ENCODE results near the gene PPP2R5C.

Gene PPP2R5C

DNA sequence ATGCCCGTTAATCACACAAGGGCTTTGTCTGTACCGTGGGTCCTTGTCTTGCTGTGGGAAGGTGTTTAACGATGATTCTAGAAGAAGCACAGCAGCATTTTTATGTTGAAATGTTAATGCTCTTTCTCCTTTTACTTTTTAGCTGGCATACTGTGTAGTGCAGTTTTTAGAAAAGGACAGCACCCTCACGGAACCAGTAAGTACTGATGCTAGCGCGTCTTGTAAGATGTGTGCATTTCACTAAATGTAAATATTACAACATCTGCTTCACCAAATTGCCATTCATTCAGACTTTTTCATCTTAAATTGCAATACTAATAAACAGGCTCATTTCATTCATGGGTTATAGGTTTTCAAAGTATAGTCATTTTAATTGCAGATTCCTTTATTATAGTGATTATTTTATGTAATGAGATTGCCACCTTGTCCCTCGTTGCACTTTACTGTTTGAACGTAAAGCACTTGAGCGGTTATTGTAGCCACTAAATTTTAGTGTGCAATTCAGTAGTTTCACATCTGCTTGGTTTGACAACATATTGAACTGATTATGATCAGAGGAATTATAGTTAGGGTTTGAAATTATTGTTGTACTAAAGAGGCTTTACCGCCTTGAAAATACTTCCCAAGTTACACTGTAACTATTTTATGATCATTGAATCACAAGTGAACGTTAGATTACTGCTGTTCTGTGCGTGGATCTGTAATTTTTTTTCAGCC is 133.0 kb downstream of the PPP2R5C start:
- DNase-seq = no peak

DNA sequence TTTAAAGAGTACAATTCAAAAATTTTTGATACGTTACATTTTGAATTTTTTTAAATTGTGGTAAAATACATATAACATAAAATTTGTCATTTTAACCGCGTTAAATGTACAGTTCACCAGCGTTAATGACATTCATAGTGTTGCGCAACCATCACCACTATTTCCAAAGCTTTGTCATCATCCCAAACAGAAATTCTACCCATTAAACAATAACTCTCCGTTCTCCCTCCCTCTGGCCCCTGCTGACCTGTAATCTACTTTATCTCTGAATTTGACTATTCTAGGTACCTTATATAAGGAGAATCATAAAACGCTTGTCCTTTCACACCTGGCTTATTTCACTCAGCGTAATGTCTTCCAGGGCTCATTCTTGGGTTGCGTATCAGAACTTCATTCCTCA is 133.7 kb downstream of the PPP2R5C start:
- DNase-seq = no peak

DNA sequence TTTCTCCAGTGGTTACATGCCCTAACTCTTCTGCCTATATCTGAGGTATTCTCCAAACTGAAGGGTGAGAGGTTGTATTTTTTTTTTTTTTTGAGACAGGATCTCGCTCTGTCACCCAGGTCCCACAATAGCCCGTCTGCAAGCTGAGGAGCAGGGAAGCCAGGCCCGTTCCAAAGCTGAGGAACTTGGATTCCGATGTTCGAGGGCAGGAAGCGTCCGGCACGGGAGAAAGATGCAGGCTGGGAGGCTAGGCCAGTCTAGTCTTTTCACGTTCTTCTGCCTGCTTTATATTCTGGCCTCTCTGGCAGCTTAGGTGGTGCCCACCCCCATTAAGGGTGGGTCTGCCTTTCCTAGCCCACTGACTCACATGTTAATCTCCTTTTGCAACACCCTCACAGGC is 135.8 kb downstream of the PPP2R5C start:
- DNase-seq = no peak

DNA sequence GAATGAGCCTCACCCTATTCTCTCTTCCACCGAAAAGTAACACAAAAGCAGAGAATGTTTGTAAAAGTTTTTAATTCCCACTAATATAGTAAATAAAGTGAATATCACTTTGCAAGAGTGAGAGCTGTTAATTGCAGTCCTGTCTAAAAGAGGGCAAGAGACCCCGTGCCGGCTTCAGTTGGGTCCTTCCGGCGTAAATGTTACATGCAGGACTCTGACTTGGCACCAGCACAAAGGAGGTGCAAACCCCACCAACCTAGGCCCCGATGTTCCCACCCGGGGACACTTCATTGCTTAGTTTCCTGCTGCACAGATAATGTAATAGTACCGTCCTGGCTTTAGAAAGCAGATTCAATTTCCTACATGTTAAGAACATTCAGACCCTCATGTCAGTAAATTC is 136.9 kb downstream of the PPP2R5C start:
- no peak for DNase-seq

DNA sequence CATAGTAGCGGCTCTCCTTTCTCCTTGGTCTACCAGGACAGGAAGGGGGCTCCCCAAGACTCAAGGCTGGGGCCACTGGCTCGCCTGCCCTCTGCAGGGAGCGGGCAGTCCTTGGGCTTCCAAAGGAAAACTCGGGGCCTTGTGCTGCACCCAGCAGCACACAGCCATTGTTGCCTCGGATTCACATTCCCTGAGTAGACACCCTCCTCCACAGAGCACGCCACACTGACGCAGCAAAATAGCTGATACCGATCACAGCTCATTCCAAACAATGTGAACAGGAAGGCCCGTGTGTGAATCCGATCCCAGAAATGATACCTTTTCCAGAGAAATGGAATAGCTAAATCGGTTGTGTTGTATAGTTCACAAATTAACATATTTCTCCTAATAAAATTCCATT is 137.8 kb downstream of the PPP2R5C start:
- no peak for DNase-seq

DNA sequence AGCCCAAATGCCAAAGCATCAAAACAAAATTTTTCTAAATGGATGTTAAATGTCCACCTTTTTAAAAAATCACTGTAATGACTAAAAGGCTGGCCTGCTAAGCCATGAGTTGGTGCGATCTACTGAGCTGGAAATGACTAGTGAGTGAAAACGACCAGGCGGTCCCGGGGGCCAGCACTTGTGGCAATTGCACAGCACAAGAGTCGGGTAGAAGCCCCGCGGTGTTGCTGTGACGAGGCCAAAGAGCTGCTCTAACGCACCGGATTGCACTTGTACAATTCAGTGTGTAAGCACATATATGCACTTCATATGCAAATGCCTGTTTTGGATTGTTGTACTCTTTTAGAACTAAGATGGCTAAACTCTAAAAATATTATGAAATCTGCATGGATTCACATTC is 138.7 kb downstream of the PPP2R5C start:
- DNase-seq = no peak

DNA sequence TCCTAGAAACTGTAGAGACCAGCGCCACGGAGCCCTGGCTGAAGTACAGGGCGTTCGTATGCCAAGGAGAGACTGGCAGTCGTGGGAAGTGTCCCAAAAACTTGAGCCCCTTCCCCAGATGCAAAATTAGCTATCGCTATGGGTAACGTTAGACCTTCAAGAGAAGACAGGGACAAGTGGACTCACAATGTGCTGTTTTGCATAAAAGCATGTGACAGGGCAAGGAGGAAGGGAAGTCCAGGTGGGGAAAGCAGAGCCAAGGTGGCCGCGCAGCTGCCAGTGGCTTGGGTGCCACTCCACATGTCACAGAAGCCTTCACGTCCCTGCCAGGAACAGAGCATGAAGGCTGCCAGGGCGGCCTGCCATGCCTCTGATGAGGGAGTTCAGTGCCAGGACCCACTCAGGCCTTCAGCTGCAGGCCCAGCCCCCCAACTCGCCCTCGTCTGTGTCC is 141.6 kb downstream of the PPP2R5C start:
- no peak for DNase-seq

DNA sequence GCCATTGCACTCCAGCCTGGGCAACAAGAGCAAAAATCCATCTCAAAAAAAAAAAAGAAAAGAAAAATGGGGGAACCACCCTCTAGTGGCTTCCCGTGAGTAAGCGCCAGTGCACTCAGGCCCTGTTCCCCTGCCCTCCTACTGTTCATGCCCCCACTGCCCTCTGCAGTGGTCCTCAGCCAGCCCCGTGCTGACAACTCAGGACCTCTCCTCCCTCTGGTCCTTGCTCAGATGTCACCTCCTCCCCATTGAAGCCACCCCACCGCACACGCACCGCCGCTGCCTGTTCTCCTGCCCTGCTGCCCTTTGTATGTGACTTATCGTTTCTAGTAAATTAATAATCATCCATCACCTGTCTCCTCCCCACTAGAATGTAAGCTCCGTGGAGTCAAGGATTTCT is 144.1 kb downstream of the PPP2R5C start:
- no peak for DNase-seq

DNA sequence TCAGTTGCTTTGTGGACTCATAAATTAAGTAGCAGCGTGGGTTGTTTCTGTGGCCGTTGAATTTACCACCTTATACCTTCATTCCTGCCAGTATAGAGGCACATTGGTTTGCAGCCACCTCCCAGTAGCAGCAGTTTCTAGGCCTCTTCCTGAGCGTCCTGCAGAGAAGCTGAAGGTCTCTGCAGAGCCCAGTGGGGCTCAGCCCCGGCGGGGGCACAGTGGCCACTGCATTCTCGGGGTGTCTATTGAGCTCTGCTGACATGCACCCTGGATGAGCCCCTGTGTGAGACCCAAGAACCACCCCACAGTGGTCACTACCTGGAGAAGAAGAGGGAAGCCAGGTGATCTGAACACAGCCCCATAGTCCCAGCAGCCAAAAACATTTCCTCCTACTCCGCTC is 145.1 kb downstream of the PPP2R5C start:
- DNase-seq = no peak

DNA sequence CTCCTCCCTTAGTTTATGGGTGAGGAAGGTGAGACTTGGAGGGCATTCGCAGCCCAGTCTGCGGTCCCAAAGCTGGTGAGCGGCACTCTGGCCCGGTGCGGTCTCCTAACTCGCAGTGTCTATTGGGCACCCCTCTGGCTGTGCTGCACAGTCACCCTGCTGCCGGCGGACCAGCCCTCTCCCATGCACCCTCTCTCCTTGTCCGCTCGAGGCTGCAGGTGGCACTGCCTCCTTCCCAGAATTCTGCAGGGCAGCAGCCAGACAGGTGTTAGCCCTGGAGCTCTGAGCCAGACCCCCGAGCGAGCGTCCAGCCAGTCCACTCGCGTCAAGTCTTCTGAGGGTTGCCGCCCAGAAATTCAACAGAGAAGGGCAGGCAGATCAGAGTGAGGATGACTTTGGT is 146.1 kb downstream of the PPP2R5C start:
- DNase-seq = no peak

DNA sequence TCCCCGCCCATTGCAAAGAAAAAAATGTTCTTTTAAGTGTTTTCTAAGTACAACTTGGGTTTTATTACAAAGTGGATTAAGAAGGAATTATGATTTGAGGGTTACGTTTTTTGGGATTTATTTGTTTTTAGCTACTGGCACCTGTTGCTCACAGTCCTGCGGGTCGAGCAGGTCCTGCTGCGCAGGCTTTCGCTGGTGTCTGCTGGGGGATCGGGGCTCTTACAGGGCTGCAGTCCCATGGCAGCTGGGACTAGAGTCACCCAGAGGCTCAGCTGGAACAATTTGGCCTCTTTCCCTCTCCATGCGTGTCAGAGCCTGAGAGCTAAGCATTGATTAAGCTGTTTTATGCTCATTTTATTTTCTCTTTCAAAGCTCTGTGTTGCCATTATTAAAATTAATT is 147.3 kb downstream of the PPP2R5C start:
- no peak for DNase-seq

DNA sequence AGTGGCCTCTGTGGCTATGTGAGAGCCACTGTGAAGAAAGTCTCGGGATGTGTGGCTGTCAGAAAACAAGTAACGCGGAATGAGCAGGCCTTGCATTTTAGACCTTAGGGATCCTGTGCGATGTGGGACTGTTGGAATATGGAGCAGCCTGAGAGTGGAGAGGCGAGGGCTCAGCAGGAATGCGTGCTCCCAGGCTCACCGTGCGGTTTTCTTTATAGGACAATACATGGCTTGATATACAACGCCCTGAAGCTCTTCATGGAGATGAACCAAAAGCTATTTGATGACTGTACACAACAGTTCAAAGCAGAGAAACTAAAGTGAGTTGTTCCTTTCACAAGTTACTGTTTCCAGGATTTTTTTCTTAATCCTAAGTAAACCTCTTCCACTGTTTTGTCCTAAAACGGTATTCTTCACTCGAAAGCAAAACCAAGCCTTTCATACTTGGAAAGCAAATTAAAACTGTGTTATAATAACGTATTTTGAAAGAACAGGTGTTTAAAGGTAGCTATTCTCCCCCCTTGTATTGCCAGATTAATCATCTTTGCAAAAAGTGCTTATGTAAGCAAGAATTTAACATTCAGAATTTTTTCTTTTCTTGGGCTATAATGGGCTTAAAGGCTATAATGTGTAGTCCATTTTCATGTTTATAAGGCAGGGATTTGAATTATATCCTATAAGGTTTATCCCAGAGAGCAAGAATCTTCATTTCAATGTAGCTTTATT is 148.0 kb downstream of the PPP2R5C start:
- no peak for DNase-seq

DNA sequence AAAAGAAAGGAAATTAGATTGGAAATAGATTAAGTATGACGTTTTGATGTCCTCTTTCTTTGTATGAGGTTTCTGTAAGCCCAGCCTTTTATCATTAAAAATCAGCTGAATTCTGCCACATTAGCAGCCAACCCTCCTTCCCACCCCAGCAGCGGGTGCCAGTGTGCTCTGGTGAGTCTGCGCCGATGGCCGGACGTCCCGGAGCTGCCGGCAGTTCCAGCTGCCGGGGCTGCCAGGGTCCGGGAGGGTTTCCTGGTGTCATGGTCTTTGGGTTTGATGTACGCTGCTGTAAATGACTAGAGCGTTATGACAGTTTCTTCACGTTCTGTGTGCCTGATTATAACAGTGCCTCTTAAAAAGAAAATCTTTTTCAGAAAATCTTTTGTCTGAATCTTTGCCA is 151.3 kb downstream of the PPP2R5C start:
- DNase-seq = no peak

DNA sequence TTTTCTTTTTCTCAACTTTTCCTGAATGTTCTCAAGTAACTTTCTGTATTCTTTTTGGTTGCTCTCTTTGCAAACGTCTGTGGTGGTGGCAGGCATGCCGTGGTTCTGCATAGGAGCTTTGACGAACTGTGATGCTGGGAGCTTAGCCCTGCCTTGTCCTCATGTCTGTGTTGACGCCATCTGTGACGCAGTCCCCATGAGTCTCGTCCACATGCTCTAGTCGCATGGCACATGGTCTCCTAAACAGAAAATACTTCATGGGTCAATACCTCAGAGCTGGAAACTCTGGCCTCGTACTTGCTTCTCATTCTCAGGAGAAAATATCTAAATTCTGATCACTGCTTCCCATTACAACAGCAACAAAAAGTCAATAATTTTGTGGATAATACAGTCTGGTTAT is 152.6 kb downstream of the PPP2R5C start:
- DNase-seq = no peak

DNA sequence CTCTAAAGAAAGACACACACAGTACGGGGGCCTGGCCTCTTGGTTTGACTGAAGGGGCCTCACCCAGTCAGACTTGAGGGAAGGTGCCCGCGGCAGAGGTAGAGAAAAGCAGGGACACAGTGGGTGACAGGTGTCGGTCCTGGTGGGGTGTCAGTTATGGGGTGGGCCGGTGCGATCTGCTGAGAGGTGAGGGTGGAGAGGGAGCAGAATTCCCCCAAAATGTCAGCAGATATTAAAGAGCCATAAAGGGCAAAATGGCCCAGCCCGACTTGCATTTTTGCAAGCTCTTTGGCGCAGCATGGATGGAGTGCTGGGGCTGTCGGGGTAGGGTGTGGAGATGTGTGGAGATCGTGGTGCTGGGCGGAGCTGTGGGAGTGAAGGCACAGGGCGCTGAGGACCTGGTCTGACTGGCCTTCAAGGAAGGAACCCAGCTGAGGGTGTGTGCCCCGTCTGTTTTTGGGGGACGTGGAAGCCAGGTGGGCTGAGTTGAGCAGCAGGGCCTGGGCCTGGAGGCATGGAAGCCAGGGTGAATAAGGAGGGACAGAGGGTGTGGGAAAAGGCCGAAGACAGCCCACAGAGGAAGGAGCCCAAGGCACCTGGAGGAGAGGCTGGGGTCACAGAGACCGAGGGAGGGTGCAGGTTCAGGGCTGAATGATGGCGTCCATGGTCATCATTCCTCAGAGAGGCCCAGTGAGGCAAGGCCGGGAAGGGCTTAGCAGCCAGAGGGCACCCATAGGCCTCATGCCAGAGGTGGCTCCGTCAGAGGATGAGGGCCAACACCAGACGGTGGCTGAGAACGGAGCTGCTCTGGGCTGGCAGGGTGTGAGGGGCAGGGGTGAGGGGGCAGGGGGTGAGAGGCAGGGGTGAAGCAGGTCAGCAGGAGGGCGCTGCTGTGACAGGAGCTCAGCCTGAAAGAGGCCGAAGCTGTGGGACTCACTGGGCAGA is 154.6 kb downstream of the PPP2R5C start:
- no peak for DNase-seq

DNA sequence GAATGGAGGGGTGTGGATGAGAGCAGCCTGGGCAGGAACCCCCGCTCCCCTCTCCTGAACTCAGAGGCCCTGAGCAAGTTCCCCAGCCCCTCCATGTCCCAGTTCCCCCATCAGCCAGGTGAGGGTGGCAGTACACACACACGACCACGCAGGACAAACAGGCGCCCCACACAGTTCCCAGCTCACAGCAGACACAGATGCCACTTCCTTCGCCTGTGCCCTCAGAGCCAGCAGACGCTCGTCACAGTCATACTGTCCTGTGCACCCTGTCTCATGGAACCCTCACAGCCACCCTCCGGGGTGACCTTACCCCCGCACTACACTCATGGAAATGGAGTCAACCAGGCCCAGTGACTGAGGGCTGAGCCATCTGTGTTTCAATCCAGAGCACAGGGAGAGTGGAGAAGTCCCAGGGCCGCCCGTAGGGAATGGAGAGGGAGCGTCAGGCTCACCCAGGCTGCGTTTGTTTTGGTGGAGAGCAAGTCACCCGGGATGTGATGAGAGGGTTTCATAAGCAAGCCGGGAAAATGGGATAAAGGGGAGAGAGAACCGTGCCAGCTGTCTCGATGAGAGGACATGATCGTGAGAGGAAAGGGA is 155.4 kb downstream of the PPP2R5C start:
- DNase-seq = no peak

DNA sequence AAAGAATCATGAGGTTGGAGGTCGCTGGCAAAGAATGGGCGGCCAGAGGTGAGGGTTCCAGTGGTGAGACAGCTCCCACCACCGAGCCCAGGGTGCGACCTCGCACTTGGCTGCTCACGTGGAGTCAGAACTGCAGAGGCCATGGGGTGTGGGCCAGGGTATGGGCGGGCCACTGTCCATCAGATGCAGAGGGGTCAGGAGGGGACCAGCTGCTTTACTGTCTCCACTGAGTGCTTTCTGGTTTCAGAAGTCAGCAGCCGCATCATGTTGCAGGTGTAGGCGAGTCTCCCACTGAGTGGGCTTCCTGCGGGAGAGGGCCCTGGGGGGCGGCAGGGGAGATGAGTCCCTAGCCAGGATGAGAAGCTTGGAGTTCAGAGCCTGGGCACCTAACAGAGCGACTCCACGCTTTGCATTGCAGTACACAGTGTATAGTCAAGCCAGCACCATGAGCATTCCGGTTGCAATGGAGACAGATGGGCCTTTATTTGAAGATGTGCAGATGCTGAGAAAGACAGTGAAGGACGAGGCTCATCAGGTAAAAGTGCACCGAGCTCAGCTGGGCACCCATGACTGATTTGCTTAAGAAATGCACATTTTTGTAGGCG is 156.0 kb downstream of the PPP2R5C start:
- DNase-seq = no peak

DNA sequence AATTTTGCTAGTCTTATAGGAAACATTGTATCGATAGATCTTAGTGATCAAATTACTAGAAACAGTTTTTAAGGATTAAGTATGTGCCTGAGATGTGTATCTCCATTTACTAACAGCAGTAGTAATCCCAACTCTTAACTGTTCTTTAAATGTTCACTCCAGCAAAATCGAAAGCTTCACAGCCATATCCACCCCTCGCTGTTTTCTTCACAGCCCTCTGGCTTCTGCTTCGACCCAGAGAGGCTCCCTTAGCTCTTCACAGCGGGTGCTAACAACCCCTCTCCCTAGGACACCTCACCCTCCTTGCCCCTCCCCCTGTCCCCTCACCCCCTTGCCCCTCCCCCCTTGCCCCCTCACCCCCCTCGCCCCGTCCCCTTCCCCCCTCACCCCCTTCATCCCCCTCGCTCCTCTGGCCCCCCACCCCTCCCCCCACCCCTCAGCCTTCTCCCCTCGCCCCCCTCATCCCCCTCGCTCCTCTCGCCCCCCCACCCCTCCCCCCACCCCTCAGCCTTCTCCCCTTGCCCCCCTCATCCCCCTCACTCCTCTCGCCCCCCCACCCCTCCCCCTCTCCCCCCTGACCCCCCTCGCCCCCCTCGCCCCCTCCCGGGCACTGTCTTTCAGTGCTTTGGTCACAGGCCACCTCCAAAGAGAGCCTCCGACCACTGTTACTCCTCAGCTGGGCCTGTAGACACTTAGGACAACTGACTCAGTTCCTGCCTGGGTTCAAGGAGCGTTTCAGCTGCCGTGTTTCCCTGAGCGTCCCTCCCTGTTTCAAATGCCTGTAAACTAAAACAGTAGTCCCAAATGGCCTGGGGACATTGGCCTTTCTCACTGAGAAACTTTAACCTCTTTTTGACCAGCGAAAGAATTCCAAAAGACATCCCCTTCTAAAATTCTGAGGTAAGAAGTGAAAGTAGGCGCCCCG is 156.8 kb downstream of the PPP2R5C start:
- no peak for DNase-seq

DNA sequence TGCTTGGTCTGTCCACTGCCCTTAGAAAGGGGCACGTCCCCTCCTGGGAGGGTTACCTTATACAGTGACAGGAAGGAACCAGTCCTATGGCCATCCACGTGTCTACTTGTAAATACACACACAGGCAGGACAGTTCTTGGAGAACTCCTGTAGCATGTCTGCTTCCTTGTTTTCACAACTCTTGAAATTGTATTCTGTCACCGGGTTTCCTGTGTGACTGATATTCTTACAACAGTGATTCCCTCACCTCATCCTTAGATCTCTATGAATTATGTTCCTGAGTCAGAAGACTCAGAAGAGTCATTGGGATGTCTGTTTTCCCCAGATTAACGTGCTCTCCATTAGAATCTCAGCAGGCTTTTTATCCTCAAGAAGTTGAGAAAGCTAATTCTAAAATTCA is 158.8 kb downstream of the PPP2R5C start:
- DNase-seq = no peak

DNA sequence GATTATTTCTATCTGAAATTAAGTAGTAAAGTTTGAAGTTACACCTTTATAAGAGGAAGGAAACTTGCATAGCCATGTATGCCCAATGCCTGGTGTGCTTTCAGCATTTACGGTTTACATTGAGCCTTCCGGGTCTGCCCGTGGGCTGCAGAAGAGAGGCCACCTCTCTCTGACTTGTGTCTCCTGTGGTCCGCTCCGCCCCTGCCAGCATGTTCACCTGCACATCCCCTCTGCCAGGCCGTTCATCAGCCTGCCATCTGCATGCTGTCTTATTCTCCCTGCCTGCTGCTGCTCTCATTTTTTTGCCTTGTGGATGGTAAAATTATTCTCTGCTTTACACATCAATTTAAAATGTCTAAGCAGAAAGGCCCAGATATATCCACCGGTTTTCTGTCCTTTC is 161.4 kb downstream of the PPP2R5C start:
- no peak for DNase-seq

DNA sequence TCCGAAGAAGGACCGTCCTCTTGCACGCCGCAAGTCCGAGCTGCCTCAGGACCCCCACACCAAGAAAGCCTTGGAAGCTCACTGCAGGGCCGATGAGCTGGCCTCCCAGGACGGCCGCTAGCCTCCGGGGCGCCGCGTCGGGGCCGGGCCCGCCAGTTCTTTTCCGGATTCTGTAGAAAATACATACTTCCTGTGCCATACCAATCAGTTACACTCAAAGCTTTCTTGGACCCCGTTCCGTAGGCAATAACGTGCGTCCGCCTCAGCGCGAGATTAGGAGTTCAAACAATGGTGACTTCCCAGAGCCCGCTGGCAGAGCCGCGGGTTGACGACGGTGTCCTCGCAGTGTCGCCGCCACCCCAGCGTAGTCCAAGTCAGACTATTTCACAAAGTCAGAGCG is 163.6 kb downstream of the PPP2R5C start:
- no peak for DNase-seq

DNA sequence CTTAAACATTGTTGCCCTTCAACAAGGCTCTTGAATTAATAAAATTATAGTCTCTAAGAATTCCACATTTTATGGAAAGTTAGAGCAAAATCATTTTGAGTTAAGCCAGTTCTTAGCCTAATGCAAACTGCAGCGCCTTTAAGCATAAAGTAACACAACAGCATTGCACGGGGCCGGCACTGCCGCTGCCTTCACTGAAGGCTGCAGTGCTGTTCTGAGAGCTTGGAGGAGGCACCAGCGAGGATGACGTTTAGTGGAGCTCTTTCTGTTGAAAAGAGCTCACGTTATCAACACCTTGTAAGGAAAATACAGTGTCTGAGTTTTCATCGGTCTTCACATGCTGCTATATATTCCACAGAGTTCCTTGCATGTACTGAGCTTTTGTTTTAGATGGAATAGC is 164.6 kb downstream of the PPP2R5C start:
- no peak for DNase-seq
